Neuronal stem cell (in vitro differentiated cells): ENCODE data around the gene FLT4.
"Not testable (repeated sequence)": the region's sequence is repeated elsewhere in the genome, so short reads cannot be mapped to it uniquely, and the experiment has no call there.

Experiments used
- DNase-seq: peaks from one replicate; pipeline ENCODE4 v3.0.0-alpha.2; 2013; ENCODE audit warnings: low spot score
- H2AFZ ChIP-seq: one replicate; pipeline ENCODE4 v1.6.1; 2013; ENCODE audit warnings: mild to moderate bottlenecking, low read length, inconsistent platforms
- H2AK5ac ChIP-seq: 2 replicates; pipeline ENCODE4 v1.6.1; 2013; ENCODE audit warnings: low read depth, mild to moderate bottlenecking, inconsistent platforms, low read length, moderate library complexity, mixed read lengths
- H2BK120ac ChIP-seq: 2 replicates; pipeline ENCODE4 v1.6.1; 2013; ENCODE audit warnings: low read depth, mild to moderate bottlenecking, inconsistent platforms, low read length, moderate library complexity, mixed read lengths
- H2BK12ac ChIP-seq: one replicate; pipeline ENCODE4 v1.6.1; 2013; ENCODE audit warnings: low read length, inconsistent platforms
- H2BK15ac ChIP-seq: 2 replicates; pipeline ENCODE4 v1.6.1; 2013; ENCODE audit warnings: mild to moderate bottlenecking, low read length, inconsistent platforms, mixed read lengths
- H2BK5ac ChIP-seq: one replicate; pipeline ENCODE4 v1.6.1; 2013; ENCODE audit warnings: inconsistent platforms, mild to moderate bottlenecking, low read length, moderate library complexity
- H3K14ac ChIP-seq: one replicate; pipeline ENCODE4 v1.6.1; 2013; ENCODE audit warnings: low read length, inconsistent platforms
- H3K18ac ChIP-seq: 2 replicates; pipeline ENCODE4 v1.6.1; 2013; ENCODE audit warnings: low read length, inconsistent platforms
- H3K23ac ChIP-seq: 2 replicates; pipeline ENCODE4 v1.6.1; 2013; ENCODE audit warnings: low read depth, mild to moderate bottlenecking, mixed read lengths, low read length, inconsistent platforms; ENCODE audit not compliant: poor library complexity
- H3K27ac ChIP-seq: replicated peaks from 3 replicates; pipeline ENCODE4 v1.5.1; 2013; ENCODE audit warnings: low read length, inconsistent platforms
- H3K27me3 ChIP-seq, 3 experiments: 2 replicates each; pipeline ENCODE4 v1.6.1; 2013; ENCODE audit warnings: low read length in 3 of 3, mild to moderate bottlenecking in 2 of 3, inconsistent platforms in 1 of 3, low read depth in 1 of 3, mixed read lengths in 1 of 3, moderate library complexity in 1 of 3; ENCODE audit not compliant: control insufficient read depth in 3 of 3, insufficient read depth in 3 of 3
- H3K36me3 ChIP-seq, 2 donors: replicated peaks in 1 of 2; 2 replicates each; pipeline ENCODE4 v1.6.1; 2013; ENCODE audit warnings: low read length in 2 of 2; ENCODE audit not compliant: control insufficient read depth in 2 of 2, insufficient read depth in 2 of 2
- H3K4ac ChIP-seq: 2 replicates; pipeline ENCODE4 v1.6.1; 2013; ENCODE audit warnings: inconsistent platforms, mild to moderate bottlenecking, low read length, moderate library complexity
- H3K4me1 ChIP-seq, 2 donors: 1 replicate in 1 of 2; 2 replicates in 1 of 2; pipeline ENCODE4 v1.6.1; 2013; ENCODE audit warnings: low read length in 2 of 2, low read depth in 1 of 2; ENCODE audit not compliant: control insufficient read depth in 2 of 2, insufficient read depth in 1 of 2
- H3K4me2 ChIP-seq: one replicate; pipeline ENCODE4 v1.6.1; 2013; ENCODE audit warnings: mild to moderate bottlenecking, low read length, inconsistent platforms; ENCODE audit not compliant: insufficient read depth, poor library complexity, severe bottlenecking
- H3K4me3 ChIP-seq, 2 donors: 2 replicates each; pipeline ENCODE4 v1.5.1; 2013; ENCODE audit warnings: low read length in 2 of 2, mild to moderate bottlenecking in 2 of 2, inconsistent platforms in 1 of 2, moderate library complexity in 1 of 2
- H3K79me1 ChIP-seq: one replicate; pipeline ENCODE4 v1.6.1; 2013; ENCODE audit warnings: low read depth, mild to moderate bottlenecking, inconsistent platforms, low read length, moderate library complexity
- H3K9ac ChIP-seq: one replicate; pipeline ENCODE4 v1.6.1; 2013; ENCODE audit warnings: mild to moderate bottlenecking, low read depth, low read length, inconsistent platforms; ENCODE audit not compliant: poor library complexity
- H3K9me3 ChIP-seq, 2 donors: replicated peaks in 1 of 2; 2 replicates each; pipeline versions ENCODE3 to v1.6.1; 2013; ENCODE audit warnings: low read length in 2 of 2, mild to moderate bottlenecking in 2 of 2, inconsistent platforms in 1 of 2, low read depth in 1 of 2, mixed read lengths in 1 of 2, moderate library complexity in 1 of 2; ENCODE audit not compliant: control insufficient read depth in 2 of 2, insufficient read depth in 1 of 2
- H4K8ac ChIP-seq: one replicate; pipeline ENCODE4 v1.6.1; 2013; ENCODE audit warnings: low read depth, mild to moderate bottlenecking, inconsistent platforms, low read length, moderate library complexity
- H4K91ac ChIP-seq: one replicate; pipeline ENCODE4 v1.6.1; 2013; ENCODE audit warnings: low read length, low read depth, mild to moderate bottlenecking, inconsistent platforms; ENCODE audit not compliant: poor library complexity
- WGBS, 2 donors: extraction: QIAGEN DNeasy Blood & Tissue Kit; methylation state at CpG; one replicate each; pipeline ENCODE4 v1.1.7; 2013; ENCODE audit warnings: missing lambda C conversion rate in 2 of 2, mixed read lengths in 1 of 2; ENCODE audit not compliant: insufficient read length in 2 of 2, insufficient replicate concordance in 1 of 2; ENCODE audit errors: extremely low coverage in 2 of 2; 5-methylcytosine and 5-hydroxymethylcytosine counted together

The FLT4 gene

GRCh38 chr5:180665682-180666404 is 16.4 kb upstream of the FLT4 start:
- Histone ChIP-seq H2BK120ac (no peak overlapping the region), H3K9ac (no peak overlapping the region), H2AK5ac (no peak overlapping the region), H3K4me3 (no peak overlapping the region), H3K23ac (no peak overlapping the region), H2BK15ac (no peak overlapping the region), H3K27me3 (peaks cover 0 to 26% (median 0%) of the 10 kb centered on the region in 3 experiments), H3K27ac (no peak overlapping the region), H3K9me3 (peaks cover 0 to 3% of the 10 kb centered on the region in 2 donors), H3K79me1 (no peaks in the 10 kb centered on the region), H3K4me2 (no peak overlapping the region), H3K18ac (no peak overlapping the region), H4K8ac (no peak overlapping the region), H2AFZ (no peak overlapping the region), H3K36me3 (no peaks in the 10 kb centered on the region), H3K14ac (no peak overlapping the region), H2BK5ac (no peak overlapping the region), H4K91ac (no peak overlapping the region), H2BK12ac (no peak overlapping the region), H3K4me1 (no peaks in the 10 kb centered on the region), H3K4ac (no peak overlapping the region)
- no CpG with 5 or more reads among the region's 22 CpGs for WGBS, 2 donors
- no peak for DNase-seq

- no peak overlapping the region for H2BK12ac ChIP-seq
- H4K8ac ChIP-seq = no peak overlapping the region
- no peak overlapping the region for H4K91ac ChIP-seq
- H2BK5ac ChIP-seq = no peak overlapping the region
- no peaks in the 10 kb centered on the region for H3K4me1 ChIP-seq
- H3K14ac ChIP-seq = no peak overlapping the region
- H3K27ac ChIP-seq = no peak overlapping the region
- no peak overlapping the region for H2BK15ac ChIP-seq
- peaks cover 0 to 41% (median 11%) of the 10 kb centered on the region in 3 experiments for H3K27me3 ChIP-seq
- peak overlapping the region; percentile 40 for H3K4me2 ChIP-seq
- no peak overlapping the region for H3K9ac ChIP-seq
- no peak overlapping the region for H2AK5ac ChIP-seq
- H3K9me3 ChIP-seq = no peaks in the 10 kb centered on the region
- no peak for DNase-seq
- no peak overlapping the region for H3K4me3 ChIP-seq
- no peak overlapping the region for H2BK120ac ChIP-seq
- no peak overlapping the region for H3K4ac ChIP-seq
- WGBS, 2 donors = no CpG with 5 or more reads among the region's 54 CpGs
- H3K23ac ChIP-seq = no peak overlapping the region
- peak overlapping the region; percentile 61 for H2AFZ ChIP-seq
- H3K36me3 ChIP-seq = no peaks in the 10 kb centered on the region
- no peaks in the 10 kb centered on the region for H3K79me1 ChIP-seq
- H3K18ac ChIP-seq = no peak overlapping the region
Observed at GRCh38 chr5:180658774-180659564, 9.6 kb upstream of the FLT4 start.

- not testable (repeated sequence) for H3K9me3 ChIP-seq, DNase-seq, H3K79me1 ChIP-seq, H3K23ac ChIP-seq, H4K8ac ChIP-seq, H4K91ac ChIP-seq, H2BK15ac ChIP-seq, H3K14ac ChIP-seq, H3K36me3 ChIP-seq, H2BK120ac ChIP-seq, H3K18ac ChIP-seq, H3K9ac ChIP-seq, H2AFZ ChIP-seq, H2BK5ac ChIP-seq, H2BK12ac ChIP-seq, H3K4me3 ChIP-seq, H3K4me2 ChIP-seq, H3K4me1 ChIP-seq, H3K27ac ChIP-seq, H3K4ac ChIP-seq, H2AK5ac ChIP-seq
- no CpG with 5 or more reads among the region's 16 CpGs for WGBS, 2 donors
- H3K27me3 ChIP-seq = peaks cover 0 to 50% (median 20%) of the 10 kb centered on the region in 3 experiments
Observed at GRCh38 chr5:180655243-180655642, 5.8 kb upstream of the FLT4 start.

GRCh38 chr5:180652771-180653170 is 3.4 kb upstream of the FLT4 start:
- no peak overlapping the region for H2AK5ac ChIP-seq
- H3K4me2 ChIP-seq = no peak overlapping the region
- H4K8ac ChIP-seq = no peak overlapping the region
- H3K79me1 ChIP-seq = peaks cover 1% of the 10 kb centered on the region
- H2BK12ac ChIP-seq = no peak overlapping the region
- no peak overlapping the region for H3K14ac ChIP-seq
- no peaks in the 10 kb centered on the region for H3K36me3 ChIP-seq
- H2BK120ac ChIP-seq = no peak overlapping the region
- H3K4me1 ChIP-seq = peaks cover 0 to 2% of the 10 kb centered on the region in 2 donors
- H3K9ac ChIP-seq = no peak overlapping the region
- H2BK5ac ChIP-seq = no peak overlapping the region
- no peak overlapping the region for H2BK15ac ChIP-seq
- H3K4ac ChIP-seq = no peak overlapping the region
- no peak overlapping the region for H4K91ac ChIP-seq
- H3K18ac ChIP-seq = no peak overlapping the region
- H3K9me3 ChIP-seq = no peaks in the 10 kb centered on the region
- no peak overlapping the region for H3K4me3 ChIP-seq
- H3K27ac ChIP-seq = no peak overlapping the region
- DNase-seq = no peak
- H2AFZ ChIP-seq = no peak overlapping the region
- peaks cover 14 to 59% (median 32%) of the 10 kb centered on the region in 3 experiments for H3K27me3 ChIP-seq
- no CpG with 5 or more reads among the region's 5 CpGs for WGBS, 2 donors
- H3K23ac ChIP-seq = no peak overlapping the region
